Activated naive CD8-positive, alpha-beta T cell treated with anti-CD3 and anti-CD28 coated beads, Interleukin-2, amount 50 U/mL, for 16 hours (primary cell): Measurements from ENCODE around the gene MED13L.

ENCODE experiments used
- DNase-seq: peaks from one replicate; pipeline ENCODE4 v3.0.0-alpha.2; 2020; ENCODE audit warnings: low read depth, low spot score

MED13L gene

GRCh38 chr12:116182359-116183063, 95.0 kb downstream of the MED13L start:
- DNase-seq: no peak

GRCh38 chr12:116180448-116180847, 97.0 kb downstream of the MED13L start:
- no peak for DNase-seq

- no peak for DNase-seq
Observed at GRCh38 chr12:116179384-116179783, 98.1 kb downstream of the MED13L start.

GRCh38 chr12:116177017-116177416, 100.5 kb downstream of the MED13L start:
- DNase-seq: no peak

- no peak for DNase-seq
Observed at GRCh38 chr12:116174904-116175303, 102.6 kb downstream of the MED13L start.

- DNase-seq: no peak
Observed at GRCh38 chr12:116174006-116174405, 103.5 kb downstream of the MED13L start.

GRCh38 chr12:116172224-116172849, 105.2 kb downstream of the MED13L start:
- DNase-seq: no peak

GRCh38 chr12:116171549-116171948, 105.9 kb downstream of the MED13L start:
- DNase-seq: no peak

- DNase-seq: no peak
Observed at GRCh38 chr12:116169071-116169470, 108.4 kb downstream of the MED13L start.

- DNase-seq: no peak
Observed at GRCh38 chr12:116166306-116166705, 111.2 kb downstream of the MED13L start.

- DNase-seq: no peak
Observed at GRCh38 chr12:116165036-116165425, 112.5 kb downstream of the MED13L start.

- no peak for DNase-seq
Observed at GRCh38 chr12:116164250-116165035, 113.0 kb downstream of the MED13L start.

- no peak for DNase-seq
Observed at GRCh38 chr12:116162071-116162470, 115.4 kb downstream of the MED13L start.

- DNase-seq: no peak
Observed at GRCh38 chr12:116161588-116161987, 115.9 kb downstream of the MED13L start.

- no peak for DNase-seq
Observed at GRCh38 chr12:116160883-116161458, 116.5 kb downstream of the MED13L start.

- no peak for DNase-seq
Observed at GRCh38 chr12:116160231-116160630, 117.3 kb downstream of the MED13L start.

- DNase-seq: no peak
Observed at GRCh38 chr12:116159593-116160200, 117.8 kb downstream of the MED13L start.

- no peak for DNase-seq
Observed at GRCh38 chr12:116159175-116159574, 118.3 kb downstream of the MED13L start.

GRCh38 chr12:116157845-116158267, 119.6 kb downstream of the MED13L start:
- no peak for DNase-seq

GRCh38 chr12:116156614-116157013, 120.9 kb downstream of the MED13L start:
- no peak for DNase-seq

- no peak for DNase-seq
Observed at GRCh38 chr12:116155383-116155782, 122.1 kb downstream of the MED13L start.

GRCh38 chr12:116153983-116154382, 123.5 kb downstream of the MED13L start:
- DNase-seq: no peak
